Measurements from ENCODE around the gene GFI1.

- TF ChIP-seq, protein P1, sequence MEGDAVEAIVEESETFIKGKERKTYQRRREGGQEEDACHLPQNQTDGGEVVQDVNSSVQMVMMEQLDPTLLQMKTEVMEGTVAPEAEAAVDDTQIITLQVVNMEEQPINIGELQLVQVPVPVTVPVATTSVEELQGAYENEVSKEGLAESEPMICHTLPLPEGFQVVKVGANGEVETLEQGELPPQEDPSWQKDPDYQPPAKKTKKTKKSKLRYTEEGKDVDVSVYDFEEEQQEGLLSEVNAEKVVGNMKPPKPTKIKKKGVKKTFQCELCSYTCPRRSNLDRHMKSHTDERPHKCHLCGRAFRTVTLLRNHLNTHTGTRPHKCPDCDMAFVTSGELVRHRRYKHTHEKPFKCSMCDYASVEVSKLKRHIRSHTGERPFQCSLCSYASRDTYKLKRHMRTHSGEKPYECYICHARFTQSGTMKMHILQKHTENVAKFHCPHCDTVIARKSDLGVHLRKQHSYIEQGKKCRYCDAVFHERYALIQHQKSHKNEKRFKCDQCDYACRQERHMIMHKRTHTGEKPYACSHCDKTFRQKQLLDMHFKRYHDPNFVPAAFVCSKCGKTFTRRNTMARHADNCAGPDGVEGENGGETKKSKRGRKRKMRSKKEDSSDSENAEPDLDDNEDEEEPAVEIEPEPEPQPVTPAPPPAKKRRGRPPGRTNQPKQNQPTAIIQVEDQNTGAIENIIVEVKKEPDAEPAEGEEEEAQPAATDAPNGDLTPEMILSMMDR (IDR thresholded peaks at IDR 0.05; ENCODE audit: low read depth, low read length): no peak
- no peak for TF ChIP-seq EZH2phosphoT487 (IDR thresholded peaks at IDR 0.05; ENCODE audit: low read depth)
Measured at GRCh38 chr1:92444351-92444750, 42.4 kb downstream of the GFI1 start.

All from OCI-LY3 (cell line).